GM21515 (cell line): Measurements from ENCODE around the gene CSNK1E.

Experiments
- ATAC-seq: cut with Tn5 transposase; IDR thresholded peaks from one replicate; pipeline ENCODE4 v1.9.1; 2021; ENCODE audit not compliant: unreplicated experiment

The CSNK1E gene

DNA sequence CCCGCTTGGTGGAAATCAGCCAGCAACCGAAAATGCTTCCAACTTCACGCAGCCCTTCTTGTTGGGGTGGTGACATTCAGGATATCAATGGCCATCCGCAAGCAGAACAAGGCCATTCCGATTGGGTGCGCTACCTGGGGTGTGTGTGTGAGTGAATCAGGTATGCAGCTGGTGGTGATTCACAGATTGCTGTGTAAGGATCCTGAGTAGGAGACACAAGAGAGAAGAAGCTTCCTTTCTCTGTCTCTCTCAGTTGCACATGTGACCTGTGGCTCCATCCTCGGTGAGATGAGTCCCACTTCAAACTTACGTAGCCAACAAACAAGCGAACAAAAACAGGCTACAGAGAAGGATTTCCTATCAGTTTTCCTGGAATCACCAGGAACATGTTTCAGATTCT lies 34.8 kb downstream of the CSNK1E start:
- ATAC-seq = no peak

DNA sequence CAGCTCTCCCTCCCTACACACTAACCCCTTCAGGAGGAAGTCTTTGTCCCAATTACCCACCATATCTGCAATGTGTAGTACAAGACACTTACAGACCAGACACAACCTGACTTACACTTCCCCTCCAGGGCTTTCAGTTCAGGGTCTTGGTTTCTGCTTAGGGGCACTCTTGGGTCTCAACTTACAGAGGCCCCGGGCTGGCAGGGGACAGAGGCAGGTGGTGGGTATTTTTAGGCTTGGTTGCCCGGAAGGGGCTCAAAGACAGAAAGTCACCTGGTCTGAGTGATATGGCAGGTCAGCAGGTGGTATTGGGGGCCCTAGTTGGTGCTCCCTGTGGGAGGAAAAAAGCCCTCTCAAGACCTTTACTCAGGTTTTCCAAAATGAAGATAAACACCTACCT lies 41.1 kb downstream of the CSNK1E start:
- ATAC-seq = no peak

- ATAC-seq = no peak
Observed at GRCh38 chr22:38273135-38273826, 44.0 kb downstream of the CSNK1E start.

GRCh38 chr22:38272373-38273134 lies 44.7 kb downstream of the CSNK1E start, which contains the start of gene TMEM184B:
Gene TMEM184B (minus strand): TSS chr22:38273010. CDS start chr22:38247961, 25,049 bp downstream.
- peak; percentile 62 for ATAC-seq

- no peak for ATAC-seq
Observed at GRCh38 chr22:38271927-38272372, 45.3 kb downstream of the CSNK1E start.

GRCh38 chr22:38271101-38271500 lies 46.1 kb downstream of the CSNK1E start:
- no peak for ATAC-seq

DNA sequence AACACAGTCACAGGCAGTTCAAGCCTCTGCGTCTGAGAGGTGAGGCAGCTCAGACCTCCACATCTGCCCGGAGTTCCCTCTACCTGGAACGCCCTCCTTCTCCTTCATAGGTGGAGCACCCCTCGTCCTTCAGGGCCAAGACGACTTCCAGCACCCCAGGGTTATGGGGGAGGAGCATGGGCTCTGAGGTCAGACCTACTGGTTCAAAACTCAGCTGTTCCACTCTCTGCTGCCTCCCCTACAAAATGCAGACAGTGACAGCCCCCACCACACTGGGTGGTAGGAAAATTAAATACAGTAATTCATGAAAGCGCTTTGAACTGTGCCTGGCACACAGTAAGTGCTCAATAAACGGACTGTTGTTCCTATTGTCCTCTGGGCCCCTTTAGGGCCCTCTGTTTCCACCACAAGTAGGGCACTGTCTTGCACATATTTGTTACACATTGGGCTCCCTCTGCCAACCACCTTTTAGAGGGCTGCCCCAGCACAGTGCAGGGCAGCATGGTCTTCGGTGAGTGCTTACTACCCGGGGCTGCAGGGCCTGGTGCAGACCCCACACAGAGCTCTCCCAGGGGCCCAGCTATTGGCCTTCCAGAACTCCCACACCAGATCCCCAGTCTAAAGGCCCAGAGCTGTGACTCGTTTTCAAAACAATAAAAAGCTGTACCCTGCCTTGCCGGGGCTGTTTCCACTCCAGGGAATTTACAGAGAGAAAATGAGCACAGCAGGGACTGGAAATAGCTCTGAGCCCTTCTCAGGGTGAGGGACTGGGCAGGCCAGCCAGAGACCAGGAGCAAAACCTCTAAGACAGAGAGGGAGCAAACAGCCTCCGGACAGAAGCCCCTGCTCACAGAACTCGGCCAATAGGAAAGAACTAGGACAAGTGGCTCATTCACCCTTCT lies 46.9 kb downstream of the CSNK1E start:
- ATAC-seq = no peak

DNA sequence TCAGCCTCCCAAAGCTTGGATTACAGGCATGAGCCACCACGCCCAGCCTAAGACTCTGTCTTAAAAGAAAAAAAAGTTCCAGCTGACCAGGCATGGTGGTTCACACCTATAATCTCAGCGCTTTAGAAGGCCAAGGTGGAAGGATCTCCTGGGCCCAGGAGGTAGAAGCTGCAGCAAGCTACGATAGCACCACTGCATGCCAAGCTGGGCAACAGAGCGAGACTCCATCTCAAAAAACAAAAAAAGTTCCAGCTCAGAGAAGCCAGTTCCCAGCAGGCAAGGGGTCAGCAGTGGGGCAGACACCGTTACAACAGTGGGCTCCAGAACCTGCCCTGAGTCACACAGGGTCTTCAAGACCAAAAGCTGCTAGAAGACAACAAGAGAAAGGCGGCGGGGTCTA lies 47.8 kb downstream of the CSNK1E start:
- no peak for ATAC-seq

GRCh38 chr22:38267086-38267485 lies 50.1 kb downstream of the CSNK1E start:
- ATAC-seq = no peak

DNA sequence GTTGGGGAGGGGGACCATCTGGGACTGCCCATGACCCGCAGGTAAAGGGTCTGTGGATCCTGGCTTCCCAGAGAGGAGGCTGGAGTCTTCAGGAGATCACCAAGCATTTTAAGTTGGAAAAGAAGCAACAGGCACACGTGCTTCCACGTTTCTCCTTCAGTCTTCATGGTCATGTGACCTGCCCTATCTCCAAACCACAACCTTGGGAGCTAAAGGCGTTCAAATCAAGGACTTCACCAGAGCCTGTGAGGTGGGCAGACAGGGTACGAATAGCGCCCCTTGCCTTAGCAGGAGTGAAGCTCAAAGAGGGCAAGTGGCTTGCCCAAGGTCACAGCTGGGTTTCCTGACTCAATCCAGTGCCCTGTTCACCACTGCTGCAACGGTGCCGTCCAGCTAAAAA lies 51.1 kb downstream of the CSNK1E start:
- no peak for ATAC-seq

GRCh38 chr22:38264322-38264843 lies 52.9 kb downstream of the CSNK1E start:
- ATAC-seq = no peak

- ATAC-seq = no peak
Observed at GRCh38 chr22:38262051-38262795, 55.0 kb downstream of the CSNK1E start.

- ATAC-seq = no peak
Observed at GRCh38 chr22:38260761-38261681, 56.2 kb downstream of the CSNK1E start.

DNA sequence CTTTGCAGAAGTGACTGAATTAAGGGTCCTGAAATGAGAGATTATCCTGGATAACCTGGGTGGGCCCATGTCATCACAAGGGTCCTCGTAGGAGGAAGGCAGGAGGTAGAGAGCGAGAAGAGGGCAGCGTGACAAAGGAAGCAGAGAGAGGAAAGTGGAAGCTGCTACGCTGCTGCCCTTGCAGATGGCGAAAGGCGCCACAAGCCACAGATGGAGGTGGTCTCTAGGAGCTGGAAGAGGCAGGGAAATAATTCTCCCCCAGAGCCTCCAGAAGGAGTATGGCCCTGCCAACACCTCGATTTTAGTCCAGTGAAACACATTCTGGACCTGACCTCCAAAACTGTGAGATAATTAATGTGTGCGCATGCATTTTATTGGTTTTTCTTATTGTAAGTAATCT lies 57.9 kb downstream of the CSNK1E start:
- ATAC-seq = no peak

DNA sequence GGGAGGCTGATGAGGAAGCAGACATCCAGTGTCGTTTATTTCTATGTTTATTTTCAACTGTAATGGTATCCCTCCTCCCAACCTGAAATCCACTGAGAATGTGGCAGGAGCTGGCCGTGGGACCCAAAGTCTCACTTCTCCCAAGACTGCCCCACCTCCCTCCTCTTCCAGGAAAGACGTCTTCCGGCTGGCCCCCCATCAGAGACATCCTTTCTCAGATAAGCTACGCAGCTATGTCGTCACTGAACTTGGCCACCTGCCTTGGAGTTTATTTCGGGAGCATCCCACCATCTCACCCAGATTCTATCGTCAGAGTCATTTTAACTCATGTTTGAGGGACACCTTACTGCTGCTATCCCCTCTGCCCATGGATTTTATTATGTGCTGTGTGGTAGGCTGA lies 58.3 kb downstream of the CSNK1E start:
- ATAC-seq = no peak

- no peak for ATAC-seq
Observed at GRCh38 chr22:38257650-38258250, 59.5 kb downstream of the CSNK1E start.

DNA sequence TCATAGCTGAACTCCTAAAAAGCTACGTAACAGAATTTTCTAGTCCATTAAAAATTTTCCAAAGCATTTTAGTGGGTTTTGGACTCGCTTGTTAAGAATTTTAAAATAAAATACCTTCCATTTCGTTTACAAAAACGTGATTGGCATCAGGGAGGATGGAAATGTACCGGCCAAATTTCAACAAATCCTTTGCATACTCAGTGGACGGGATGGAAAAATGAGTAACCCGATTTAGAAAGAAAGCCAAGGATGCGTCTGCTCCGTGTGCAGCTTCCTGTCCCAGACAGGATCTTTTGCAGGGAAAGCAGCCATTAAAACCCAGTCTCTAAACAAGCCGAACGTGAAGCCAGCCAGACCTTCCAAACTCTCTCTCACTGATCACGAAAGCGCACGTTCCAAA lies 60.1 kb downstream of the CSNK1E start:
- ATAC-seq = no peak

GRCh38 chr22:38255697-38256096 lies 61.5 kb downstream of the CSNK1E start:
- ATAC-seq = no peak

- no peak for ATAC-seq
Observed at GRCh38 chr22:38251341-38251692, 65.9 kb downstream of the CSNK1E start.
